K562 (cell line): Measurements from ENCODE around the gene CD96. TPM values are rescaled to one million over a fixed set of nuclear protein-coding genes. Genes with fewer than 3 reads are reported as not detected.

Source experiments
- ATAC-seq: fragments of 200-7000 bp; cut with Tn5 transposase; 3 replicates; pipeline ENCODE4 v1.9.1; 2020; ENCODE audit warnings: moderate library complexity
- BruUV-seq: library from RNA; stranded (reverse); fragments of 400-500 nt; replicated peaks from 2 replicates; lab custom pipeline; 2021; lab: Mats Ljungman, UMichigan
- CTCF ChIA-PET: fragments of 300-600 bp; formaldehyde crosslinking; extraction: SDS; loops from one replicate; lab custom pipeline; 2021; ENCODE audit warnings: low intra/inter-chr PET ratio; lab: Yijun Ruan, JAX
- POLR2A ChIA-PET: fragments of 300-600, 350-650 bp; sonication (Branson Sonifier 250); formaldehyde crosslinking; extraction: SDS; loops from one replicate; lab custom pipeline; 2021; ENCODE audit warnings: antibody characterized with exemption, inconsistent platforms; lab: Yijun Ruan, JAX
- DNase-seq, 4 experiments: peaks; one replicate each; pipeline versions ENCODE4 v3.0.0 to v3.0.0-alpha.2; 2011 to 2018; ENCODE audit warnings: low spot score in 3 of 4, mixed read lengths in 3 of 4; ENCODE audit errors: extremely low read depth in 1 of 4
- FAIRE-seq: peaks from 2 replicates; lab custom pipeline; 2011; peaks lifted over from hg19 to GRCh38; lab: Jason Lieb, UNC
- H2AFZ ChIP-seq: 2 replicates; pipeline ENCODE4 v1.6.0; 2011; ENCODE audit warnings: low read depth, low read length, control low read depth, inconsistent platforms
- H3K27ac ChIP-seq: fragments of 200-600 bp; 3 replicates; pipeline ENCODE4 v1.8.0; 2011; ENCODE audit warnings: low read depth, mild to moderate bottlenecking, control low read depth, inconsistent platforms, low read length, moderate library complexity, mixed read lengths; ENCODE audit errors: extremely low read depth
- H3K27me3 ChIP-seq, 2 experiments: fragments of 300-600 bp in 1 of 2; 2 replicates in 1 of 2; 3 replicates in 1 of 2; pipeline versions ENCODE4 v1.6.0 to v1.8.0; 2011; ENCODE audit warnings: inconsistent platforms in 2 of 2, low read length in 2 of 2, mild to moderate bottlenecking in 1 of 2, mixed read lengths in 1 of 2, moderate library complexity in 1 of 2; ENCODE audit not compliant: control insufficient read depth in 2 of 2, insufficient read depth in 2 of 2
- H3K36me3 ChIP-seq: fragments of 300-600 bp; 3 replicates; pipeline ENCODE4 v1.8.0; 2011; ENCODE audit warnings: mild to moderate bottlenecking, low read length, inconsistent platforms; ENCODE audit not compliant: control insufficient read depth, insufficient read depth
- H3K4me1 ChIP-seq, 2 experiments: fragments of 200-600 bp in 1 of 2; replicated peaks in 1 of 2; 2 replicates in 1 of 2; 3 replicates in 1 of 2; pipeline versions ENCODE4 v1.5.1 to v1.8.0; 2011; ENCODE audit warnings: inconsistent platforms in 2 of 2, low read length in 2 of 2, mild to moderate bottlenecking in 1 of 2, mixed read lengths in 1 of 2, moderate library complexity in 1 of 2; ENCODE audit not compliant: control insufficient read depth in 2 of 2, insufficient read depth in 2 of 2
- H3K4me2 ChIP-seq: 2 replicates; pipeline ENCODE4 v1.6.1; 2011; ENCODE audit warnings: low read length, control low read depth, inconsistent platforms, mixed read lengths; ENCODE audit not compliant: insufficient read depth
- H3K4me3 ChIP-seq: fragments of 200-600 bp; sonication (generic), shearing (Covaris generic); 2 replicates; pipeline ENCODE4 v1.5.1; 2016; ENCODE audit warnings: control low read depth, inconsistent platforms
- H3K79me2 ChIP-seq: fragments of 200-600 bp; 3 replicates; pipeline ENCODE4 v1.8.0; 2011; ENCODE audit warnings: low read length, inconsistent platforms; ENCODE audit not compliant: control insufficient read depth, insufficient read depth
- H3K9ac ChIP-seq, 2 experiments: 2 replicates each; pipeline versions ENCODE4 v1.6.0 to v1.6.1; 2011; ENCODE audit warnings: low read depth in 2 of 2, low read length in 2 of 2, control low read depth in 1 of 2, inconsistent platforms in 1 of 2, mild to moderate bottlenecking in 1 of 2, mixed read lengths in 1 of 2; ENCODE audit not compliant: insufficient read depth in 1 of 2
- H3K9me1 ChIP-seq: one replicate; pipeline ENCODE4 v1.6.0; 2011; ENCODE audit warnings: inconsistent platforms, mild to moderate bottlenecking, low read length, moderate library complexity; ENCODE audit not compliant: control insufficient read depth, insufficient read depth
- H3K9me3 ChIP-seq: replicated peaks from 2 replicates; pipeline ENCODE4 v1.5.1; 2011; ENCODE audit warnings: low read depth, low read length, inconsistent platforms; ENCODE audit not compliant: control insufficient read depth, insufficient read depth
- H4K20me1 ChIP-seq: replicated peaks from 2 replicates; pipeline ENCODE4 v1.6.1; 2011; ENCODE audit warnings: low read length, inconsistent platforms, mixed read lengths; ENCODE audit not compliant: control insufficient read depth, insufficient read depth
- ARID3A ChIP-seq: IDR thresholded peaks from 2 replicates; pipeline ENCODE4 v1.6.1; 2012; ENCODE audit warnings: low read depth, low read length, improper control_type of control experiment, borderline replicate concordance
- GABPB2 ChIP-seq: fragments of 250-450 bp; sonication (Bioruptor Pico); conservative IDR thresholded peaks from 2 replicates; pipeline ENCODE4 v1.5.1; 2021; ENCODE audit warnings: mild to moderate bottlenecking
- GTF2A2 ChIP-seq: IDR thresholded peaks from 2 replicates; pipeline ENCODE4 v1.6.1; 2016; ENCODE audit warnings: mild to moderate bottlenecking, missing genetic modification characterization, missing compliant biosample characterization
- HDAC2 ChIP-seq: fragments of 450-650 bp; IDR thresholded peaks from 2 replicates; pipeline ENCODE4 v1.6.1; 2016; ENCODE audit warnings: mild to moderate bottlenecking
- KDM1A ChIP-seq, 2 experiments: fragments of 450-650 bp; IDR thresholded peaks; 2 replicates each; pipeline ENCODE4 v1.6.1; 2016; ENCODE audit warnings: mild to moderate bottlenecking in 2 of 2
- NR0B1 ChIP-seq: fragments of 450-650 bp; IDR thresholded peaks from one replicate; pipeline ENCODE4 v1.6.1; 2018; ENCODE audit warnings: mild to moderate bottlenecking, moderate library complexity; ENCODE audit not compliant: partially characterized antibody
- PCBP2 ChIP-seq: fragments of 200-400 bp; formaldehyde crosslinking; IDR thresholded peaks from 2 replicates; pipeline ENCODE4 v1.6.1; 2018; ENCODE audit warnings: low read length, low read depth, mild to moderate bottlenecking, moderate library complexity; ENCODE audit not compliant: poor library complexity, severe bottlenecking
- PHF8 ChIP-seq: fragments of 200-600 bp; sonication (generic); IDR thresholded peaks from 2 replicates; pipeline ENCODE4 v1.6.1; 2012; ENCODE audit warnings: mixed run types, mild to moderate bottlenecking, inconsistent platforms, low read length, moderate library complexity, borderline replicate concordance
- POU5F1 ChIP-seq: fragments of 150-350 bp; IDR thresholded peaks from 2 replicates; pipeline ENCODE4 v1.6.1; 2014; ENCODE audit warnings: borderline replicate concordance, low read length, low read depth, mild to moderate bottlenecking; ENCODE audit not compliant: partially characterized antibody
- TAF15 ChIP-seq: fragments of 200-400 bp; formaldehyde crosslinking; IDR thresholded peaks from 2 replicates; pipeline ENCODE4 v1.6.1; 2017; ENCODE audit warnings: mild to moderate bottlenecking, low read depth, low read length, moderate library complexity
- ZKSCAN8 ChIP-seq: fragments of 200-800 bp; sonication (Bioruptor generic); IDR thresholded peaks from 2 replicates; pipeline ENCODE4 v1.6.1; 2016; ENCODE audit warnings: missing genetic modification characterization, missing compliant biosample characterization
- ZNF431 ChIP-seq: sonication (generic); formaldehyde crosslinking; IDR thresholded peaks from 2 replicates; pipeline ENCODE4 v1.8.0; 2022; ENCODE audit warnings: mild to moderate bottlenecking, missing genetic modification reagents
- ZNF57 ChIP-seq: fragments of 450-650 bp; formaldehyde crosslinking; IDR thresholded peaks from 2 replicates; pipeline ENCODE4 v1.4.0; 2020; ENCODE audit warnings: mild to moderate bottlenecking, moderate library complexity
- WGBS: fragments of 100-300 bp; shearing (Covaris generic); methylation state at CpG from one replicate; pipeline ENCODE4 v1.1.6; 2016; ENCODE audit warnings: low coverage, mixed read lengths; ENCODE audit not compliant: insufficient coverage; ENCODE audit errors: missing lambda C conversion rate; 5-methylcytosine and 5-hydroxymethylcytosine counted together
- in situ Hi-C: fragments of 300-500 bp; cut with MboI; formaldehyde crosslinking; loops from 4 replicates; pipeline ENCODE4 v1.15.0; 2018; ENCODE audit warnings: inconsistent platforms, mixed read lengths
- intact Hi-C: fragments of 100-400 bp; cut with micrococcal nuclease; formaldehyde crosslinking; loops from 2 replicates; pipeline ENCODE4 v1.14.2; 2022
- polyA plus RNA-seq, 8 experiments: library from polyadenylated mRNA; depleted of rRNA in 4 of 8; stranded (reverse) in 5 of 8; unstranded in 3 of 8; fragments of >200 nt; fragmentation: Nextera tagmentation in 2 of 8; fragmentation: Illumina TruSeq in 1 of 8; extraction: Ambion mirVana in 2 of 8; extraction: Trizol in 1 of 8; gene quantifications; 2 replicates each; pipeline versions ENCODE4 v1.2.1 to v1.2.3, GENCODE V29; 2011 to 2014; ENCODE audit warnings: inconsistent platforms in 1 of 8, missing spikeins in 1 of 8
- total RNA-seq, 7 experiments: library from RNA; depleted of rRNA in 6 of 7; stranded (reverse); fragments of >200 nt in 6 of 7; fragmentation: Illumina TruSeq in 2 of 7; extraction: Trizol in 2 of 7; gene quantifications; 2 replicates each; pipeline versions ENCODE4 v1.2.1 to v1.2.3, GENCODE V29; 2011 to 2021; ENCODE audit warnings: low replicate concordance in 1 of 7
- TF ChIP-seq, protein P1 (sequence below): IDR thresholded peaks from 2 replicates; pipeline ENCODE4 v1.6.1; 2011; ENCODE audit warnings: borderline replicate concordance, low read depth, mild to moderate bottlenecking, moderate library complexity, low read length; ENCODE audit not compliant: insufficient read depth, poor library complexity, severe bottlenecking
- TF ChIP-seq, protein P2 (sequence below): fragments of 450-650 bp; IDR thresholded peaks from 2 replicates; pipeline ENCODE4 v1.6.1; 2016; ENCODE audit warnings: missing biosample characterization, missing genetic modification characterization

CD96 gene
- total and polyA plus RNA-seq, 9 of the 15 experiments (the other 6 are each of a cell fraction or from before 2014, with no cell fraction given): 0.32 to 5.7 (median 1.2) TPM

DNA sequence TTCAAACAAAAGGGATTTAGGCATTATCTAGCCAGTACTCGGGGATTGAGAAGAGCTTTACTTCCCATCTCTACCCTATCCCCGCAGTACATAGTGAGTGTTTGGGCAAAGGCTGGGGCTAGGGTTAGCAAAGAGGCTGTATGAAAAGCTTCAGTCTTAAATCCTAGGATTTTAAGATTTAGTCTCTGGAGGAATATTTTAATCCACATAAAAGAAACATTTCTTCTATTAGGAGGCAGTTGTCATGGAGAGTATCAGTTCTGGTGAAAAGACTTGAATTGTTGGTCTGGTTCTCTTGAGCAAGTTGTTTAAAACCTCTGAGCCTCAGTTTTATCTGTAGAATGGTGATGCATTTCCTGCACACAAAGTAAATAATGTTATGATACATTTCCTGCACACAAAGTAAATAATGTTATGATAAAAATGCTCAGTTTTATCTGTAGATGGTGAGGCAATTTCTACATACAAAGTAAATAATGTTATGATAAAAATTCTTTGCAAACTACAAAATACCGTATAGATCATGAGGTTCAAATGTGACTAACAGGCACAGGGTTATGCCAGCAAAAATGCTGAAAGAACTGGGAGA lies 107.1 kb downstream of the CD96 start:
- TF ChIP-seq, protein P1, sequence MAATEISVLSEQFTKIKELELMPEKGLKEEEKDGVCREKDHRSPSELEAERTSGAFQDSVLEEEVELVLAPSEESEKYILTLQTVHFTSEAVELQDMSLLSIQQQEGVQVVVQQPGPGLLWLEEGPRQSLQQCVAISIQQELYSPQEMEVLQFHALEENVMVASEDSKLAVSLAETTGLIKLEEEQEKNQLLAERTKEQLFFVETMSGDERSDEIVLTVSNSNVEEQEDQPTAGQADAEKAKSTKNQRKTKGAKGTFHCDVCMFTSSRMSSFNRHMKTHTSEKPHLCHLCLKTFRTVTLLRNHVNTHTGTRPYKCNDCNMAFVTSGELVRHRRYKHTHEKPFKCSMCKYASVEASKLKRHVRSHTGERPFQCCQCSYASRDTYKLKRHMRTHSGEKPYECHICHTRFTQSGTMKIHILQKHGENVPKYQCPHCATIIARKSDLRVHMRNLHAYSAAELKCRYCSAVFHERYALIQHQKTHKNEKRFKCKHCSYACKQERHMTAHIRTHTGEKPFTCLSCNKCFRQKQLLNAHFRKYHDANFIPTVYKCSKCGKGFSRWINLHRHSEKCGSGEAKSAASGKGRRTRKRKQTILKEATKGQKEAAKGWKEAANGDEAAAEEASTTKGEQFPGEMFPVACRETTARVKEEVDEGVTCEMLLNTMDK: no peak
- TF ChIP-seq ZKSCAN8 (no peak), GABPB2 (CRISPR knock-in tag) (no peak), PHF8 (no peak), ARID3A (no peak), GTF2A2 (tag) (no peak), KDM1A (IDR thresholded peaks at IDR 0.05) (no peak), HDAC2 (no peak), ZNF431 (CRISPR knock-in tag) (no peak), NR0B1 (no peak), ZNF57 (CRISPR knock-in tag) (no peak), POU5F1 (no peak), TAF15 (no peak), PCBP2 (no peak)
- TF ChIP-seq, protein P2, sequence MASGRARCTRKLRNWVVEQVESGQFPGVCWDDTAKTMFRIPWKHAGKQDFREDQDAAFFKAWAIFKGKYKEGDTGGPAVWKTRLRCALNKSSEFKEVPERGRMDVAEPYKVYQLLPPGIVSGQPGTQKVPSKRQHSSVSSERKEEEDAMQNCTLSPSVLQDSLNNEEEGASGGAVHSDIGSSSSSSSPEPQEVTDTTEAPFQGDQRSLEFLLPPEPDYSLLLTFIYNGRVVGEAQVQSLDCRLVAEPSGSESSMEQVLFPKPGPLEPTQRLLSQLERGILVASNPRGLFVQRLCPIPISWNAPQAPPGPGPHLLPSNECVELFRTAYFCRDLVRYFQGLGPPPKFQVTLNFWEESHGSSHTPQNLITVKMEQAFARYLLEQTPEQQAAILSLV: no peak
- TF ChIP-seq, all 486 proteins: peak for 0
- Histone ChIP-seq H2AFZ (no peak overlapping the region), H3K27ac (no peak overlapping the region), H3K9me3 (no peaks in the 10 kb centered on the region), H3K9ac (no peak overlapping the region), H3K9me1 (no peaks in the 10 kb centered on the region), H3K36me3 (no peaks in the 10 kb centered on the region), H3K27me3 (no peaks in the 10 kb centered on the region), H3K4me1 (no peaks in the 10 kb centered on the region), H3K79me2 (no peaks in the 10 kb centered on the region), H3K4me3 (no peak overlapping the region), H3K4me2 (no peak overlapping the region), H4K20me1 (no peaks in the 10 kb centered on the region)
- DNase-seq: no peak
- CTCF ChIA-PET: interaction anchor here (0.6 kb wide), 1 partner anchor 743 kb away, joined by 3 read pairs; no protein-coding TSS in a partner anchor
- intact Hi-C loops: no loop called here
- POLR2A ChIA-PET: no interaction called here
- 3% methylated on average over 3 of the region's 3 CpGs for WGBS
- in situ Hi-C loops: no loop called here
- no TSS peak for BruUV-seq
- ATAC-seq: no peak
- FAIRE-seq: no peak
